ENCODE measurements around the gene MEGF11. TPM values are rescaled to one million over a fixed set of nuclear protein-coding genes. Genes with fewer than 3 reads are reported as not detected.

The MEGF11 gene
- total RNA-seq, 3 donors from 2014 or later, result not detected

- H3K9me3 ChIP-seq, result no peaks in the 10 kb centered on the region
- TF ChIP-seq POLR2A (IDR thresholded peaks at IDR 0.05) (no peak), POLR2AphosphoS5 (IDR thresholded peaks at IDR 0.05) (no peak), CTCF (IDR thresholded peaks at IDR 0.05) (no peak)
- no peaks in the 10 kb centered on the region for H3K36me3 ChIP-seq
- peaks cover 0 to 5% of the 10 kb centered on the region in 2 donors for H3K27me3 ChIP-seq
- intact Hi-C loops (cut with DNase I; ENCODE audit: low total_unique reads), result no loop called here
- H3K4me3 ChIP-seq, result no peak overlapping the region
- no peaks in the 10 kb centered on the region for H3K4me1 ChIP-seq
- DNase-seq (ENCODE audit: low spot score in 2 of 2), result no peak
- no peak overlapping the region for H3K27ac ChIP-seq
These were observed 187.1 kb downstream of the MEGF11 start for GRCh38 chr15:66066481-66066880.

- TF ChIP-seq POLR2AphosphoS5 (IDR thresholded peaks at IDR 0.05) (no peak), CTCF (IDR thresholded peaks at IDR 0.05) (no peak), POLR2A (IDR thresholded peaks at IDR 0.05) (no peak)
- H3K27ac ChIP-seq, result no peak overlapping the region
- no peaks in the 10 kb centered on the region for H3K36me3 ChIP-seq
- peaks cover 0 to 5% of the 10 kb centered on the region in 2 donors for H3K27me3 ChIP-seq
- no peaks in the 10 kb centered on the region for H3K9me3 ChIP-seq
- H3K4me1 ChIP-seq, result no peaks in the 10 kb centered on the region
- H3K4me3 ChIP-seq, result no peak overlapping the region
- intact Hi-C loops (cut with DNase I; ENCODE audit: low total_unique reads), result no loop called here
- DNase-seq (ENCODE audit: low spot score in 2 of 2), result no peak
These were observed 187.5 kb downstream of the MEGF11 start for GRCh38 chr15:66066005-66066404.

- no peak overlapping the region for H3K27ac ChIP-seq
- peaks cover 0 to 5% of the 10 kb centered on the region in 2 donors for H3K27me3 ChIP-seq
- H3K36me3 ChIP-seq, result no peaks in the 10 kb centered on the region
- H3K4me1 ChIP-seq, result no peaks in the 10 kb centered on the region
- no peak for DNase-seq (ENCODE audit: low spot score in 2 of 2)
- no peak overlapping the region for H3K4me3 ChIP-seq
- no peaks in the 10 kb centered on the region for H3K9me3 ChIP-seq
- intact Hi-C loops (cut with DNase I; ENCODE audit: low total_unique reads), result no loop called here
- no peak for TF ChIP-seq CTCF (IDR thresholded peaks at IDR 0.05)
- TF ChIP-seq POLR2A (IDR thresholded peaks at IDR 0.05), result no peak
- no peak for TF ChIP-seq POLR2AphosphoS5 (IDR thresholded peaks at IDR 0.05)
These were observed 188.2 kb downstream of the MEGF11 start for GRCh38 chr15:66065325-66065724.

GRCh38 chr15:66063147-66063546, 190.4 kb downstream of the MEGF11 start:
- Histone ChIP-seq H3K27me3 (peaks cover 0 to 5% of the 10 kb centered on the region in 2 donors), H3K36me3 (no peaks in the 10 kb centered on the region), H3K9me3 (no peaks in the 10 kb centered on the region), H3K4me1 (no peaks in the 10 kb centered on the region), H3K27ac (no peak overlapping the region), H3K4me3 (no peak overlapping the region)
- intact Hi-C loops (cut with DNase I; ENCODE audit: low total_unique reads), result no loop called here
- TF ChIP-seq CTCF (IDR thresholded peaks at IDR 0.05), result no peak
- TF ChIP-seq POLR2A (IDR thresholded peaks at IDR 0.05), result no peak
- TF ChIP-seq POLR2AphosphoS5 (IDR thresholded peaks at IDR 0.05), result no peak
- DNase-seq (ENCODE audit: low spot score in 2 of 2), result no peak

- Histone ChIP-seq H3K27ac (no peak overlapping the region), H3K9me3 (no peaks in the 10 kb centered on the region), H3K36me3 (no peaks in the 10 kb centered on the region), H3K27me3 (no peaks in the 10 kb centered on the region), H3K4me3 (no peak overlapping the region), H3K4me1 (no peaks in the 10 kb centered on the region)
- no peak for DNase-seq (ENCODE audit: low spot score in 2 of 2)
- intact Hi-C loops (cut with DNase I; ENCODE audit: low total_unique reads), result no loop called here
- no peak for TF ChIP-seq CTCF (IDR thresholded peaks at IDR 0.05)
- no peak for TF ChIP-seq POLR2A (IDR thresholded peaks at IDR 0.05)
- no peak for TF ChIP-seq POLR2AphosphoS5 (IDR thresholded peaks at IDR 0.05)
These were observed 196.5 kb downstream of the MEGF11 start for GRCh38 chr15:66057089-66057488.

All from breast epithelium (tissue), 4 donors.